Measurements from ENCODE around the gene TIGD6. TPM values are rescaled to one million over a fixed set of nuclear protein-coding genes. Genes with fewer than 3 reads are reported as not detected.

Gene TIGD6
- total and polyA plus RNA-seq, 10 of the 15 experiments (the other 5 are each of a cell fraction or from before 2014, with no cell fraction given), result 0.84 to 4.1 (median 2.7) TPM

DNA sequence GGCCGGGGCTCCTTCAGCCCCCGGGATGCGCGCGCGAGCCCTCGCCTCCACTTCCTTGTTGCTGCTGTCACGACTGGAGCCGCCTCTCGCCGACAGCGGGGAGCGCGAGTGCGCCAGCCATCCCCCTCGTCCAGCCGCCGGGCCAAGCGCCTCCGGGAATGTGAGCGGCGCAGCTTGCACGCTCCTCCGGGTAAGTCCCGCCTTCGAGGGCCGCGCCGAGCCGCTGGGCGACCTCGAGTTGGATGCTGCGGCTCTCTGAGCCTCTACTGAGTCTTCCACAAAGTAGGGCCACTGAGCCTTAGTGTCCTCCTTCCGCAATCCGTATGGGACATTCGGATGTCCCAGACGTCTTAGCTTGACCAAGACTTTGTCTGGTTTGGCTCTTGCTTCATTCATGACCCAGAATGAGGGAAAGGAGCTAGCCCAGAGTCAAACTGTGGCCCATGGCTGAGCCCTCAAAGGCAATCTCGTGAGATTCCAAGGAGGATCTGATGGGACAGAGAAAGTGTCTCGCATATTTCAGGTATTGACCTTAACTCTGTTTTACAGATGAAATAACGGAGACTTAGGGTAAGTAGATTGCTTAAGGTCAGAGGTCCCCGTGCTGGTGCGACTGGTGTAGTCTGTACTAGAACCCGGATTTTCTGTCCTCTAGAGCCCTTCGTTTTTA is 671 bp upstream of the TIGD6 start (continued):
- TF ChIP-seq, protein P1, sequence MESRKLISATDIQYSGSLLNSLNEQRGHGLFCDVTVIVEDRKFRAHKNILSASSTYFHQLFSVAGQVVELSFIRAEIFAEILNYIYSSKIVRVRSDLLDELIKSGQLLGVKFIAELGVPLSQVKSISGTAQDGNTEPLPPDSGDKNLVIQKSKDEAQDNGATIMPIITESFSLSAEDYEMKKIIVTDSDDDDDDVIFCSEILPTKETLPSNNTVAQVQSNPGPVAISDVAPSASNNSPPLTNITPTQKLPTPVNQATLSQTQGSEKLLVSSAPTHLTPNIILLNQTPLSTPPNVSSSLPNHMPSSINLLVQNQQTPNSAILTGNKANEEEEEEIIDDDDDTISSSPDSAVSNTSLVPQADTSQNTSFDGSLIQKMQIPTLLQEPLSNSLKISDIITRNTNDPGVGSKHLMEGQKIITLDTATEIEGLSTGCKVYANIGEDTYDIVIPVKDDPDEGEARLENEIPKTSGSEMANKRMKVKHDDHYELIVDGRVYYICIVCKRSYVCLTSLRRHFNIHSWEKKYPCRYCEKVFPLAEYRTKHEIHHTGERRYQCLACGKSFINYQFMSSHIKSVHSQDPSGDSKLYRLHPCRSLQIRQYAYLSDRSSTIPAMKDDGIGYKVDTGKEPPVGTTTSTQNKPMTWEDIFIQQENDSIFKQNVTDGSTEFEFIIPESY (IDR thresholded peaks at IDR 0.05), result no peak
- TF ChIP-seq PAX5 (IDR thresholded peaks at IDR 0.05; ENCODE audit: borderline replicate concordance, low read depth, low read length), result no peak
- no peak for TF ChIP-seq CREM (IDR thresholded peaks at IDR 0.05; ENCODE audit: low read depth)
- TF ChIP-seq CBX5 (IDR thresholded peaks at IDR 0.05; ENCODE audit: low read depth), result no peak
- TF ChIP-seq BRCA1 (IDR thresholded peaks at IDR 0.05; ENCODE audit: low read depth, low read length), result no peak
- no peak for TF ChIP-seq STAT3 (IDR thresholded peaks at IDR 0.05; ENCODE audit: low read depth, low read length)
- TF ChIP-seq, protein P2, sequence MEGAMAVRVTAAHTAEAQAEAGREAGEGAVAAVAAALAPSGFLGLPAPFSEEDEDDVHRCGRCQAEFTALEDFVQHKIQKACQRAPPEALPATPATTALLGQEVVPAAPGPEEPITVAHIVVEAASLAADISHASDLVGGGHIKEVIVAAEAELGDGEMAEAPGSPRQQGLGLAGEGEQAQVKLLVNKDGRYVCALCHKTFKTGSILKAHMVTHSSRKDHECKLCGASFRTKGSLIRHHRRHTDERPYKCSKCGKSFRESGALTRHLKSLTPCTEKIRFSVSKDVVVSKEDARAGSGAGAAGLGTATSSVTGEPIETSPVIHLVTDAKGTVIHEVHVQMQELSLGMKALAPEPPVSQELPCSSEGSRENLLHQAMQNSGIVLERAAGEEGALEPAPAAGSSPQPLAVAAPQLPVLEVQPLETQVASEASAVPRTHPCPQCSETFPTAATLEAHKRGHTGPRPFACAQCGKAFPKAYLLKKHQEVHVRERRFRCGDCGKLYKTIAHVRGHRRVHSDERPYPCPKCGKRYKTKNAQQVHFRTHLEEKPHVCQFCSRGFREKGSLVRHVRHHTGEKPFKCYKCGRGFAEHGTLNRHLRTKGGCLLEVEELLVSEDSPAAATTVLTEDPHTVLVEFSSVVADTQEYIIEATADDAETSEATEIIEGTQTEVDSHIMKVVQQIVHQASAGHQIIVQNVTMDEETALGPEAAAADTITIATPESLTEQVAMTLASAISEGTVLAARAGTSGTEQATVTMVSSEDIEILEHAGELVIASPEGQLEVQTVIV (IDR thresholded peaks at IDR 0.05; ENCODE audit: borderline replicate concordance, partially characterized antibody), result no peak
- TF ChIP-seq NR2F1 (conservative IDR thresholded peaks at IDR 0.05), result peak; percentile 29; the same call in 1 of the 2 replicates
- TF ChIP-seq ESRRA (IDR thresholded peaks at IDR 0.05; ENCODE audit: low read length), result peak; percentile 46; the same call in 1 of the 2 replicates
- no peak for TF ChIP-seq ZNF24 (IDR thresholded peaks at IDR 0.05)
- TF ChIP-seq, protein P3, sequence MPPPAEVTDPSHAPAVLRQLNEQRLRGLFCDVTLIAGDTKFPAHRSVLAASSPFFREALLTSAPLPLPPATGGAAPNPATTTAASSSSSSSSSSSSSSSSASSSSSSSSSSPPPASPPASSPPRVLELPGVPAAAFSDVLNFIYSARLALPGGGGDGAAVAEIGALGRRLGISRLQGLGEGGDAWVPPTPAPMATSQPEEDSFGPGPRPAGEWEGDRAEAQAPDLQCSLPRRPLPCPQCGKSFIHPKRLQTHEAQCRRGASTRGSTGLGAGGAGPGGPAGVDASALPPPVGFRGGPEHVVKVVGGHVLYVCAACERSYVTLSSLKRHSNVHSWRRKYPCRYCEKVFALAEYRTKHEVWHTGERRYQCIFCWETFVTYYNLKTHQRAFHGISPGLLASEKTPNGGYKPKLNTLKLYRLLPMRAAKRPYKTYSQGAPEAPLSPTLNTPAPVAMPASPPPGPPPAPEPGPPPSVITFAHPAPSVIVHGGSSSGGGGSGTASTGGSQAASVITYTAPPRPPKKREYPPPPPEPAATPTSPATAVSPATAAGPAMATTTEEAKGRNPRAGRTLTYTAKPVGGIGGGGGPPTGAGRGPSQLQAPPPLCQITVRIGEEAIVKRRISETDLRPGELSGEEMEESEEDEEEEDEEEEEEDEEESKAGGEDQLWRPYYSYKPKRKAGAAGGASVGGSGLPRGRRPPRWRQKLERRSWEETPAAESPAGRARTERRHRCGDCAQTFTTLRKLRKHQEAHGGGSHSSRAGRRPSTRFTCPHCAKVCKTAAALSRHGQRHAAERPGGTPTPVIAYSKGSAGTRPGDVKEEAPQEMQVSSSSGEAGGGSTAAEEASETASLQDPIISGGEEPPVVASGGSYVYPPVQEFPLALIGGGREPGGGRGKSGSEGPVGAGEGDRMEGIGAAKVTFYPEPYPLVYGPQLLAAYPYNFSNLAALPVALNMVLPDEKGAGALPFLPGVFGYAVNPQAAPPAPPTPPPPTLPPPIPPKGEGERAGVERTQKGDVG (CRISPR knock-in tag; IDR thresholded peaks at IDR 0.05), result no peak
- no peak for TF ChIP-seq MTA3 (IDR thresholded peaks at IDR 0.05; ENCODE audit: borderline replicate concordance, low read length)
- no peak for TF ChIP-seq RAD21 (IDR thresholded peaks at IDR 0.05; ENCODE audit: insufficient read depth, low read depth, low read length)
- TF ChIP-seq, protein P4, sequence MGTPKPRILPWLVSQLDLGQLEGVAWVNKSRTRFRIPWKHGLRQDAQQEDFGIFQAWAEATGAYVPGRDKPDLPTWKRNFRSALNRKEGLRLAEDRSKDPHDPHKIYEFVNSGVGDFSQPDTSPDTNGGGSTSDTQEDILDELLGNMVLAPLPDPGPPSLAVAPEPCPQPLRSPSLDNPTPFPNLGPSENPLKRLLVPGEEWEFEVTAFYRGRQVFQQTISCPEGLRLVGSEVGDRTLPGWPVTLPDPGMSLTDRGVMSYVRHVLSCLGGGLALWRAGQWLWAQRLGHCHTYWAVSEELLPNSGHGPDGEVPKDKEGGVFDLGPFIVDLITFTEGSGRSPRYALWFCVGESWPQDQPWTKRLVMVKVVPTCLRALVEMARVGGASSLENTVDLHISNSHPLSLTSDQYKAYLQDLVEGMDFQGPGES (IDR thresholded peaks at IDR 0.05), result no peak
- peak; percentile 81 for TF ChIP-seq LARP7 (IDR thresholded peaks at IDR 0.05)
- no peak for TF ChIP-seq SIN3A (IDR thresholded peaks at IDR 0.05; ENCODE audit: low read depth, low read length)
- TF ChIP-seq IKZF1 (conservative IDR thresholded peaks at IDR 0.05), result no peak
- TF ChIP-seq POU2F2 (IDR thresholded peaks at IDR 0.05; ENCODE audit: borderline replicate concordance, low read depth, low read length), result no peak

Measured in GM12878 (cell line).